GM18498 (cell line): ENCODE data around the gene VAC14.
"Not testable (repeated sequence)": the region's sequence is repeated elsewhere in the genome, so short reads cannot be mapped to it uniquely, and the experiment has no call there.

Source experiments
- ATAC-seq: cut with Tn5 transposase; IDR thresholded peaks from one replicate; pipeline ENCODE4 v1.9.1; 2021; ENCODE audit warnings: mild to moderate bottlenecking, moderate library complexity; ENCODE audit not compliant: unreplicated experiment

VAC14 gene

DNA sequence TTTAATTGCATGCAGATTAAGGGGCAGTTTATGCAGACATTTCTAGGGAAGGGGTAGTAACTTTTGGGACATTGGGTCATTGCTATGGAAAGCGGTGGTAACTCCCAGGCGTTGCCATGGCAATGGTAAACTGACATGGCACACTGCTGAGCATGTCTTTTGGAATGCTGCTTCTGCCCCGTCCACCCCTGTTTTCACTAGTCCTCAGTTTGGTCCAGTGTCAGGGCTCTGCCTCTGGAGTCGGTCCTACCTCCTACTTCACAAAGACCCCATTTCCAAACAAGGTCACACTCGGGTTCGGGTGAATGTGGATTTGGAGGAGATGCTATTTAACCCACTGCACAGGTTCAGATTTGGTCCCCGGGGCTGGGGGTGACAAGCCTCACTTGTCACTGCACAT lies 151.7 kb downstream of the VAC14 start:
- ATAC-seq: no peak

GRCh38 chr16:70648606-70649005 lies 152.4 kb downstream of the VAC14 start:
- ATAC-seq: no peak

GRCh38 chr16:70647441-70648359 lies 153.3 kb downstream of the VAC14 start:
- ATAC-seq: no peak

DNA sequence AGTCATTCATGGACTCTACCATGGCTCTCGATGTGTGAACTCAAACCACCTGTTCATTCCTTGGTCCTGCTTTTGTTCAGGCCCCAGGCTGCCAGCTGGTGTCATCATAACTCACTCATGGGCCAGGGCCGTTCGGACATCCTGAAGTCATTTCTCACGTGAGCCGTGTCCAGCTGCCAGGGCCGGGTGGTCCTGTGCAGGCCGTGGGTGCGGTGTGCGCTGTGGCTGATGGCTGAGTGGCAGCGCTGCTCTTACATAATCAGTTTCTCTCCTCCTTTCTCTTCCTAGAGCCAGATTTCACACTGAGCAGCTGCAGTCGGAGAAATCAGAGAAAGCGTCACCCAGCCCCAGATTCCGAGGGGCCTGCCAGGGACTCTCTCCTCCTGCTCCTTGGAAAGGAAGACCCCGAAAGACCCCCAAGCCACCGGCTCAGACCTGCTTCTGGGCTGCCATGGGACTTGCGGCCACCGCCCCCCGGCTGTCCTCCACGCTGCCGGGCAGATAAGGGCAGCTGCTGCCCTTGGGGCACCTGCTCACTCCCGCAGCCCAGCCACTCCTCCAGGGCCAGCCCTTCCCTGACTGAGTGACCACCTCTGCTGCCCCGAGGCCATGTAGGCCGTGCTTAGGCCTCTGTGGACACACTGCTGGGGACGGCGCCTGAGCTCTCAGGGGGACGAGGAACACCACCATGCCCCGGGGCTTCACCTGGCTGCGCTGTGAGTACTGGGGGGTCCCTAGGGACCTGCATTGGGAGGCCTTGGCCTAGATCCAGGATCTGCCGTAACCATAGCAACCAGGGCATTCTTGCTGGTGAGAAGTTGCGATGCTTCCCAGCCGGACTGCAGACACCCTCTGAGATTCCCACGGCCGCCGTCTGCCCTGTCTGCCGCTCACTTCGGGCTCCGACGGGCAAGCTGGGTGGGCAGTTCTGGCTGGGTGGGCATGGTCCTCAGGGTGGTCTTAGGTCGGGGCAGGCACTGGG lies 154.4 kb downstream of the VAC14 start, which contains the start of gene IL34:
TSS of gene IL34 (plus strand) at position 300 of the 982 bp plus-strand sequence. CDS start at position 689, 389 bp downstream.
- no peak for ATAC-seq

GRCh38 chr16:70644763-70645597 lies 156.0 kb downstream of the VAC14 start:
- no peak for ATAC-seq

GRCh38 chr16:70643264-70643663 lies 157.7 kb downstream of the VAC14 start:
- not testable (repeated sequence) for ATAC-seq

DNA sequence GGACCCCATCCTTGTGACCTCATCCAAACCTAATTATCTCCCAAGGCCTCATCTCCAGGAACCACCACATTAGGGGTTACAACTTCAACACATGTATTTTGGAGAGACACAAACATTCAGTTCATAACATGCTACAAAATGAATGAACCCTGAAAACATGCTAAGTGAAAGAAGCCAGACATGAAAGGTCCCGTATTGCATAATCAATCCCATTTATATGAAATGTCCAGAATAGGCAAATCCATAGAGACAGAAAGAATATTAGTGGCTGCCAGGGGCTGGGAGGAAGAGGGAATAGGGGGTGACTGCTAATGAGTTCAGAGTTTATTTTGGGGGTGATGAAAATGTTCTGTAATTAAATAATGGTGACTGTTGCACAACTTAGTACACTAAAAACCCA lies 158.3 kb downstream of the VAC14 start:
- ATAC-seq: no peak

DNA sequence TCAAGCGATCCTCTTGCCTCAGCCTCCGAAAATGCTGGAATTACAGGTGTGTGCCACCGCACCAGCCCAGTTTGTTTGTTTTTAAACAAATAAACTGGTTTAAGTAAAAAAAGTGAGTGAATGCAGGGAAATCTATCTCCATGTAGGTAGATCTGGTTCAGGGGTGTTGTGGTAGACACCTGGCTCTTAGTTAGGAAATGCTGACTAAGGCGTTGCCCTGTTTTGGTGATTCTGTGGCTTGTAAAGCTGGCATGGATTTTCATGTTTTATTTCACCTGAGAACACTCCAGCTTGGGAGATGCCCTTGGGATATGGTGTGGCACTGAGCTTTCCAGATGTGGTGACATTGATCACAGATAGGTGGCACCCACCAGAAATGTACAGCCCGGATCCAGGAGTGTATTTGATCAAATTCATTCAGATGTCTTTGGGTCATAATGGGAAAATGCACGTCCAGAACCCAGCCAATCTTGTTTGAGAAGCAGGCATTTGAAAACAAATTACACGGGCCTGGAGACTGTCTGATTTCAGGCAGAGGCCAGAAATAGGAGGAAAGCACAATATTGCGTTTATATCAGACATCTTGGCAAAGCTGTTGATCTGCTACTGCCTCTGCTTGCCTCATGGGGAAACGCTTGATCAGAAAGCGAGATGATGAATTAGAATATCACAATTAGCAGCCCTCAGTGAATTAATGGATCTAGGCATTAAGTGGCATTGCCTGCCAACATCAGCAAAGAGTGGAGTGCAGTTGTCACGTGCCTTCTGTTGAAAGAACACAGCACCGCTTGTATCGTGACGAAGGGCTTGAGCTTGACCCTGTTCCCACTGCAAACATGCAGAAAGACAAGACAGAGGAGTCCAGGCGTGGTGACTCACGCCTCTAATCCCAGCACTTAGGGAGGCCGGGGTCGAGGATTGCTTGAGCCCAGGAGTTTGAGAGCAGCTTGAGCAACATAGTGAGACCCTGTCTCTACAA lies 161.9 kb downstream of the VAC14 start:
- ATAC-seq: no peak
